Esophagus (tissue), 2 donors: ENCODE data around the gene CDHR4. TPM values are rescaled to one million over a fixed set of nuclear protein-coding genes. Genes with fewer than 3 reads are reported as not detected.
"Not testable (repeated sequence)": the region's sequence is repeated elsewhere in the genome, so short reads cannot be mapped to it uniquely, and the experiment has no call there.

ENCODE experiments used
- H3K27ac ChIP-seq, 2 donors: one replicate each; pipeline ENCODE4 v1.5.1; 2013; ENCODE audit warnings: low read depth in 2 of 2, mild to moderate bottlenecking in 2 of 2, inconsistent platforms in 1 of 2, low read length in 1 of 2, moderate library complexity in 1 of 2
- H3K27me3 ChIP-seq, 2 donors: one replicate each; pipeline ENCODE4 v1.6.1; 2013; ENCODE audit warnings: low read length in 2 of 2, control low read depth in 1 of 2, mild to moderate bottlenecking in 1 of 2; ENCODE audit not compliant: insufficient read depth in 2 of 2, control insufficient read depth in 1 of 2
- H3K36me3 ChIP-seq, 2 donors: one replicate each; pipeline ENCODE4 v1.6.1; 2013; ENCODE audit warnings: low read length in 1 of 2; ENCODE audit not compliant: control insufficient read depth in 2 of 2, insufficient read depth in 2 of 2
- H3K4me1 ChIP-seq, 2 donors: one replicate each; pipeline ENCODE4 v1.6.1; 2013; ENCODE audit warnings: low read length in 1 of 2; ENCODE audit not compliant: control insufficient read depth in 2 of 2, insufficient read depth in 2 of 2
- H3K4me3 ChIP-seq, 2 donors: one replicate each; pipeline ENCODE4 v1.5.1; 2013; ENCODE audit warnings: low read length in 2 of 2, mild to moderate bottlenecking in 2 of 2, low read depth in 1 of 2, moderate library complexity in 1 of 2
- H3K9me3 ChIP-seq, 2 donors: one replicate each; pipeline ENCODE4 v1.6.1; 2013; ENCODE audit warnings: mild to moderate bottlenecking in 2 of 2, low read depth in 1 of 2, low read length in 1 of 2, moderate library complexity in 1 of 2; ENCODE audit not compliant: control insufficient read depth in 2 of 2, insufficient read depth in 1 of 2
- WGBS, 2 donors: extraction: QIAGEN DNeasy Blood & Tissue Kit; methylation state at CpG; one replicate each; pipeline ENCODE4 v1.1.7; 2013; 5-methylcytosine and 5-hydroxymethylcytosine counted together
- polyA plus RNA-seq, 2 donors: library from polyadenylated mRNA; stranded (reverse); fragments of 200-250 nt; gene quantifications; one replicate each; pipeline ENCODE4 v1.2.3, GENCODE V29; 2013
- donor health status: healthy with polysubstance abuse.
- donor health status: Bipolar disorder and iron deficiency.

Gene CDHR4
- polyA plus RNA-seq, 2 donors = 0.04 TPM; not detected in 1

DNA sequence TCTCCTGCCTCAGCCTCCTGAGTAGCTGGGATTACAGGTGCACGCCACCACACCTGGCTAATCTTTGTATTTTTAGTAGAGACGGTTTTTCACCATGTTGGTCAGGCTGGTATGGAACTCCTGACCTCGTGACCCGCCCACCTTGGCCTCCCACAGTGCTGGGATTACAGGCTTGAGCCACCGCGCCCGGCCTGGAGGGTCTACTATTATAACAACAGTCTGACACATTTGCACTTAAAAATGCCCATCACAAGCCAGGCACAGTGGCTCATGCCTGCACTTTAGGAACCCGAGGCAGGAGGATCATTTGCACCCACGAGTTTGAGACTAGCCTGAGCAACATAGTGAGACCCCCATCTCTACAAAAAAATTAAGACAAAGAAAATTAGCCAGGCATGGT lies 17.4 kb downstream of the CDHR4 start:
- 91 to 94% methylated on average over 9 of the region's 9 CpGs for WGBS, 2 donors
- H3K9me3 ChIP-seq, H3K27me3 ChIP-seq, H3K27ac ChIP-seq, H3K4me1 ChIP-seq, H3K4me3 ChIP-seq, H3K36me3 ChIP-seq: not testable (repeated sequence)

DNA sequence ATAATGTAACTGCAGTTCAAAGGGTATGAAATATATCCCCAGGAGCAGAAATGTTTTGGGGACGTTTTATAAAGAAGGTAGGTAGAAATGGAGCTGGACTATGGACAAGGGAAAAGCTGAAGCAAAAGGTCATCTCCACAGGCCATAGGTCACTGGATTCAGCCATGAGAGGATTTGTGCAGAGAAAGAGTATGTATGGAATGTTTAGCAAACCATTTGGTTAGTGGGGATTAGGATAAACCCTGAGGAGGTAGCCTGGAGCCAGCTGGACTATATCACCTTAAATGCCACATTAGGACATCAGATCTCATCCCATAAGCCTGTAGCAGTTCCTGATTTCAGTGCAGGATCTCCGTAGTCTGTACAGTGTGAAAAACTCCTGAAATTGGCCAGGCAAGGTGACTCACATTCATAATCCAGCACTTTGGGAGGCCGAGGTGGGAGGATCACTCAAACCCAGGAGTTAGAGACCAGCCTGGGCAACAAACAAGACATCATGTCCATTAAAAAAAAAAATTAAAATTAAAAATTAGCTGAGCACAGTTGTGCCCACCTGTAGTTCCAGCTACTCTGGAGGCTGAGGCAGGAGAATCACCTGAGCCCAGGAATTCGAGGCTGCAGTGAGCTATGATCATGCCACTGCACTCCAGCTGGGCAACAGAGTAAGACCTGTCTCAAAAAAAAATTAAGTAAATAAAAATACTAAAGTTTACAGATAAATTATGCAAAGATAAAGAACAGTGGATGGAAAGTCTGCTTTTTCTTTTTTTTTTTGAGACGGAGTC lies 18.1 kb downstream of the CDHR4 start:
- 83 to 85% methylated on average over 5 of the region's 5 CpGs for WGBS, 2 donors
- Histone ChIP-seq H3K4me1 (no peaks in the 10 kb centered on the region), H3K27me3 (no peaks in the 10 kb centered on the region), H3K9me3 (no peaks in the 10 kb centered on the region), H3K4me3 (no peak overlapping the region), H3K27ac (no peak overlapping the region), H3K36me3 (peaks cover 0 to 2% of the 10 kb centered on the region in 2 donors)

DNA sequence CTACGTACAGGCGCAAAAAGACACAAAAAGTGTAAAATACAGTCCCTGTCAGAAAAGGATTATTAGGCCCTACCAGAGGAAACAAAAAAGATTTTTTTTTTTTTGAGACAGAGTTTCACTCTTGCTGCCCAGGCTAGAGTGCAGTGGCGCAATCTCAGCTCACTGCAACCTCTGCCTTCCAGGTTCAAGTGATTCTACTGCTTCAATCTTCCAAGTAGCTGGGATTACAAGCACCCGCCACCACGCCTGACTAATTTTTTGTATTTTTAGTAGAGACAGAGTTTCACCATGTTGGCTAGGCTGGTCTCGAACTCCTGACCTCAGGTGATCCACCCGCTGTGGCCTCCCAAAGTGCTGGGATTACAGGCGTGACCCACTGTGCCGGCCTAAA lies 18.7 kb downstream of the CDHR4 start:
- 91 to 93% methylated on average over 9 of the region's 9 CpGs for WGBS, 2 donors
- H3K27me3 ChIP-seq, H3K4me3 ChIP-seq, H3K4me1 ChIP-seq, H3K27ac ChIP-seq, H3K9me3 ChIP-seq, H3K36me3 ChIP-seq: not testable (repeated sequence)

GRCh38 chr3:49780080-49780974 lies 19.3 kb downstream of the CDHR4 start:
- H3K36me3 ChIP-seq = peaks cover 0 to 2% of the 10 kb centered on the region in 2 donors
- no peaks in the 10 kb centered on the region for H3K27me3 ChIP-seq
- no peaks in the 10 kb centered on the region for H3K9me3 ChIP-seq
- no peak overlapping the region for H3K27ac ChIP-seq
- 62 to 70% methylated on average over 4 of the region's 4 CpGs for WGBS, 2 donors
- no peak overlapping the region for H3K4me3 ChIP-seq
- no peaks in the 10 kb centered on the region for H3K4me1 ChIP-seq

DNA sequence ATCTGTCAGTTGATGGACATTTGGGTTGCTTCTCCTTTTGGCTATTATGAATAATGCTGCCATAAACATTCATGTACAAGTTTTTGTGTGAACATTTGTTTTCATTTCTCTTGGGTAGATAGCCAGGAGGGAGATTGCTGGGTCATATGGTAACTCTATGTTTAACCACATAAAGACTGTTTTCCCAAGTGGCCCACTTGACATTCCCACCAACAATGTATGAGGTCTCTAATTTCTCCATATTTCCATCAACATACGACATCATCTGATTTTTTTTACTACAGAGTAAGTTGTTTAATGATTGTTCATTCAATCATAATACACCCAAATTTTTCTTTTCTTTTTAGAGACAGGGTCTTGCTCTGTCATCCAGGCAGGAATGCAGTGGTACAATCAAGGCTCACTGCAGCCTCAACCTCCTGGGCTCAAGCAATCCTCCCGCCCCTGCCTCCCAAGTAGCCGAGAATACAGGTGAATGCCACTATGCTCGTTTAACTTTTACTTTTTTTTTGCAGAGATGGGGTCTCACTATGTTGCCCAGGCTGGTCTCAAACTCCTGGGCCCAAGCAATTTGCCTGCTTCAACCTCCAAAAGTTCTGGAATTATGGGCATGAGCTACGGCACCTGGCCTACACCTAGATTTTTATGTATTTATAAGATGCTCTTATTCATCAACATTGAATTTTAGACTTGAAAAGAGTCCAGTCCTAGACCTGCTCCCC lies 20.2 kb downstream of the CDHR4 start:
- Histone ChIP-seq H3K4me1 (no peaks in the 10 kb centered on the region), H3K27me3 (no peaks in the 10 kb centered on the region), H3K36me3 (peaks cover 0 to 2% of the 10 kb centered on the region in 2 donors), H3K4me3 (no peak overlapping the region), H3K9me3 (no peaks in the 10 kb centered on the region), H3K27ac (no peak overlapping the region)
- 91 to 92% methylated on average over 5 of the region's 5 CpGs for whole genome bisulfite sequencing, 2 donors

- not testable (repeated sequence) for H3K27me3 ChIP-seq, H3K27ac ChIP-seq, H3K4me3 ChIP-seq, H3K36me3 ChIP-seq, H3K4me1 ChIP-seq, H3K9me3 ChIP-seq
- 90 to 93% methylated on average over 8 of the region's 8 CpGs for WGBS, 2 donors
These were observed 23.6 kb downstream of the CDHR4 start for GRCh38 chr3:49776101-49776500.

GRCh38 chr3:49775538-49775937 lies 24.1 kb downstream of the CDHR4 start:
- Histone ChIP-seq H3K9me3 (no peaks in the 10 kb centered on the region), H3K27ac (no peak overlapping the region), H3K4me3 (no peak overlapping the region), H3K27me3 (no peaks in the 10 kb centered on the region), H3K4me1 (no peaks in the 10 kb centered on the region), H3K36me3 (no peaks in the 10 kb centered on the region)
- WGBS, 2 donors = 66 to 67% methylated on average over 3 of the region's 3 CpGs

DNA sequence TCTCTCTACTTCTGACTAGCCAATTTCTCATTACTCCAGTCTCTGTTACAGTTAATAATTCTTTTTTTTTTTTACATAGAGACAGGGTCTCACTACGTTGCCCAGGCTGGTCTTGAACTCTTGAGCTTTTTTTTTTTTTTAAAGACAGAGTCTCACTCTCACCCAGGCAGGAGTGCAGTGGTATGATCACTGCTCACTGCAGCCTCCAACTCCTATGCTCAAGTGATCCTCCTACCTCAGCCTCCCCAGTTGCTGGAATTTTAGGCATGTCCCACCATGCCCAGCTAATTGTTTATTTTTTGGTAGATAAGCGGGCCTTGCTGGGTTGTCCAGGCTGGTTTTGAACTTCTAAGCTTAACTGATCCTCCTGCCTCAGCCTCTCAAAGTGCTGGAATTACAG lies 27.0 kb downstream of the CDHR4 start:
- H3K4me3 ChIP-seq = no peak overlapping the region
- H3K4me1 ChIP-seq = no peaks in the 10 kb centered on the region
- no peaks in the 10 kb centered on the region for H3K27me3 ChIP-seq
- no peaks in the 10 kb centered on the region for H3K9me3 ChIP-seq
- H3K27ac ChIP-seq = no peak overlapping the region
- peaks cover 0 to 3% of the 10 kb centered on the region in 2 donors for H3K36me3 ChIP-seq
- 91 to 95% methylated on average over 2 of the region's 2 CpGs for WGBS, 2 donors

- H3K36me3 ChIP-seq = peaks cover 0 to 3% of the 10 kb centered on the region in 2 donors
- no peaks in the 10 kb centered on the region for H3K9me3 ChIP-seq
- no peaks in the 10 kb centered on the region for H3K4me1 ChIP-seq
- no peak overlapping the region for H3K27ac ChIP-seq
- H3K27me3 ChIP-seq = no peaks in the 10 kb centered on the region
- no peak overlapping the region for H3K4me3 ChIP-seq
- 70 to 75% methylated on average over 1 of the region's 1 CpG for WGBS, 2 donors
These were observed 28.2 kb downstream of the CDHR4 start for GRCh38 chr3:49771340-49771938.
